ENCODE data around the gene AGTRAP.

AGTRAP gene

GRCh38 chr1:11706292-11706691 is 29.6 kb upstream of the AGTRAP start:
- no peak for DNase-seq (ENCODE audit: low read depth)

GRCh38 chr1:11707621-11708276 is 28.2 kb upstream of the AGTRAP start:
- DNase-seq (ENCODE audit: low read depth): no peak

GRCh38 chr1:11708554-11709350 is 27.2 kb upstream of the AGTRAP start:
- no peak for DNase-seq (ENCODE audit: low read depth)

GRCh38 chr1:11711490-11711889 is 24.4 kb upstream of the AGTRAP start:
- no peak for DNase-seq (ENCODE audit: low read depth)

GRCh38 chr1:11712285-11712684 is 23.7 kb upstream of the AGTRAP start:
- DNase-seq (ENCODE audit: low read depth): no peak

GRCh38 chr1:11713095-11713494 is 22.8 kb upstream of the AGTRAP start:
- no peak for DNase-seq (ENCODE audit: low read depth)

GRCh38 chr1:11714831-11715575 is 20.9 kb upstream of the AGTRAP start:
- no peak for DNase-seq (ENCODE audit: low read depth)

- DNase-seq (ENCODE audit: low read depth): peak; percentile 85
Observed at GRCh38 chr1:11719313-11720032, 16.5 kb upstream of the AGTRAP start.

GRCh38 chr1:11720033-11720376 is 15.9 kb upstream of the AGTRAP start:
- no peak for DNase-seq (ENCODE audit: low read depth)

GRCh38 chr1:11720525-11720924 is 15.4 kb upstream of the AGTRAP start:
- no peak for DNase-seq (ENCODE audit: low read depth)

GRCh38 chr1:11721311-11721710 is 14.6 kb upstream of the AGTRAP start:
- DNase-seq (ENCODE audit: low read depth): no peak

- DNase-seq (ENCODE audit: low read depth): no peak
Observed at GRCh38 chr1:11722538-11722937, 13.4 kb upstream of the AGTRAP start.

- DNase-seq (ENCODE audit: low read depth): no peak
Observed at GRCh38 chr1:11725616-11726015, 10.3 kb upstream of the AGTRAP start.

- DNase-seq (ENCODE audit: low read depth): no peak
Observed at GRCh38 chr1:11727119-11727518, 8.8 kb upstream of the AGTRAP start.

GRCh38 chr1:11728126-11728806 is 7.7 kb upstream of the AGTRAP start:
- no peak for DNase-seq (ENCODE audit: low read depth)

GRCh38 chr1:11729155-11729497 is 6.8 kb upstream of the AGTRAP start:
- no peak for DNase-seq (ENCODE audit: low read depth)

GRCh38 chr1:11729498-11730428 is 6.2 kb upstream of the AGTRAP start:
- no peak for DNase-seq (ENCODE audit: low read depth)

- DNase-seq (ENCODE audit: low read depth): peak; percentile 38
Observed at GRCh38 chr1:11730429-11730891, 5.5 kb upstream of the AGTRAP start.

- no peak for DNase-seq (ENCODE audit: low read depth)
Observed at GRCh38 chr1:11731691-11732283, 4.1 kb upstream of the AGTRAP start.

- no peak for DNase-seq (ENCODE audit: low read depth)
Observed at GRCh38 chr1:11733306-11733705, 2.6 kb upstream of the AGTRAP start.

Measured in activated gamma-delta T cell treated with anti-CD3 and anti-CD28 coated beads, Interleukin-2, amount 50 U/mL, for 16 hours (primary cell).